WTC11 (cell line): ENCODE measurements around the gene TUBA3E.
"Not testable (repeated sequence)": the region's sequence is repeated elsewhere in the genome, so short reads cannot be mapped to it uniquely, and the experiment has no call there.

ENCODE experiments used
- CTCF ChIP-seq: fragments of 200-600 bp; IDR thresholded peaks from 2 replicates; pipeline ENCODE4 v1.8.0; 2022; ENCODE audit warnings: antibody characterized with exemption
- FOXJ3 ChIP-seq: sonication (generic); formaldehyde crosslinking; IDR thresholded peaks from 2 replicates; pipeline ENCODE4 v1.9.0; 2021; ENCODE audit warnings: missing genetic modification reagents, mild to moderate bottlenecking, borderline replicate concordance
- MYBL2 ChIP-seq: sonication (generic); formaldehyde crosslinking; IDR thresholded peaks from 2 replicates; pipeline ENCODE4 v1.8.1; 2023; ENCODE audit warnings: mild to moderate bottlenecking, moderate library complexity, missing genetic modification reagents
- NR1H2 ChIP-seq: sonication (generic); formaldehyde crosslinking; IDR thresholded peaks from 2 replicates; pipeline ENCODE4 v1.9.0; 2021; ENCODE audit warnings: mild to moderate bottlenecking, moderate library complexity, missing genetic modification reagents
- ZNF121 ChIP-seq: sonication (generic); formaldehyde crosslinking; IDR thresholded peaks from 2 replicates; pipeline ENCODE4 v1.8.0; 2023; ENCODE audit warnings: missing genetic modification reagents
- ZNF232 ChIP-seq: sonication (generic); formaldehyde crosslinking; IDR thresholded peaks from 2 replicates; pipeline ENCODE4 v1.8.0; 2022; ENCODE audit warnings: mild to moderate bottlenecking, missing genetic modification reagents
- TF ChIP-seq, protein P1 (sequence below): sonication (generic); formaldehyde crosslinking; IDR thresholded peaks from 2 replicates; pipeline ENCODE4 v1.8.1; 2023; ENCODE audit warnings: mild to moderate bottlenecking, missing genetic modification reagents, borderline replicate concordance

DNA sequence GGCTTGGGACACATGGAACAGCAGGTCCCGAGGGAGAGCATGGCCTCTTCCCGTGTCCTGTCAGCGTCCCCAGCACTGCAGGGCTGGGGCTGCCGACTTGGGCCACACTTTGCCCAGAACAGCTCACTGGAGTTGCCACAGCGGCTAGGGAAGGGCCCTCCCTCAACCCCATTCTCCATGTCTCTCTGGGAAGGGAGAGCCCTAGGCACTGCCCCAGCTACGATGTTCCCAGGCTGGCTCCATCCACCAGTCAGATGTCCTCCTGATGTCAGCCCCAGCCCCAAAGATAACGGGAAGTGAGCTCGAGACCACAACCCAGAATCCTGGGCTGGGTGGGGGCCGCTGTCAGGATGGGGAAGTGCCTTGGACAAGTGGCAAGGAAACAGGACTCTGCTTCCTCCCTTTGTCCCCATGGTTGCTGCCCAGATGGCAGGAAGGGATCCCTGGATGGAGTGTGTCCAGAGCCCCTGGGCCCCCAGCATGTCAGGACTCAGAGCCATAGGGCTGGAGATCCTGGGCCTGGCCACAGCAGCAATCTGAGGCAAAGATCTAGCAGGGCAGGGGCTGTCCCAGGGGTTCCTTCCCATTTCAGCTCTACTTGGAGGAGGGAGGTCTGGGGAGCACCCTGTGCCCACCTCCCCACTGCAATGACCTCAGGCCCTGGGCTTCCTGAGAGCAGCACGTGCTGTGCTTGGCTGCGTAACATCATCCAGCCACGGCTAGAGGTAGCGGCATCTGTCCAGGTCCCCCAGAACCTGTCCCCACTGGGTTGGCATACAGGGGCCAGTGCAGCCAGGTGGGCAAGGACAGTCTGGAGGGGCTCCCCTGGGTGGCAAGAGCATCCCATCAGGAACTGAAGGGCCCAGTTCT, 55.6 kb downstream of the TUBA3E start:
- not testable (repeated sequence) for TF ChIP-seq CTCF; NR1H2; ZNF121 (CRISPR knock-in tag); ZNF232 (CRISPR knock-in tag); MYBL2 (CRISPR knock-in tag); FOXJ3 (CRISPR knock-in tag)
- TF ChIP-seq, protein P1, sequence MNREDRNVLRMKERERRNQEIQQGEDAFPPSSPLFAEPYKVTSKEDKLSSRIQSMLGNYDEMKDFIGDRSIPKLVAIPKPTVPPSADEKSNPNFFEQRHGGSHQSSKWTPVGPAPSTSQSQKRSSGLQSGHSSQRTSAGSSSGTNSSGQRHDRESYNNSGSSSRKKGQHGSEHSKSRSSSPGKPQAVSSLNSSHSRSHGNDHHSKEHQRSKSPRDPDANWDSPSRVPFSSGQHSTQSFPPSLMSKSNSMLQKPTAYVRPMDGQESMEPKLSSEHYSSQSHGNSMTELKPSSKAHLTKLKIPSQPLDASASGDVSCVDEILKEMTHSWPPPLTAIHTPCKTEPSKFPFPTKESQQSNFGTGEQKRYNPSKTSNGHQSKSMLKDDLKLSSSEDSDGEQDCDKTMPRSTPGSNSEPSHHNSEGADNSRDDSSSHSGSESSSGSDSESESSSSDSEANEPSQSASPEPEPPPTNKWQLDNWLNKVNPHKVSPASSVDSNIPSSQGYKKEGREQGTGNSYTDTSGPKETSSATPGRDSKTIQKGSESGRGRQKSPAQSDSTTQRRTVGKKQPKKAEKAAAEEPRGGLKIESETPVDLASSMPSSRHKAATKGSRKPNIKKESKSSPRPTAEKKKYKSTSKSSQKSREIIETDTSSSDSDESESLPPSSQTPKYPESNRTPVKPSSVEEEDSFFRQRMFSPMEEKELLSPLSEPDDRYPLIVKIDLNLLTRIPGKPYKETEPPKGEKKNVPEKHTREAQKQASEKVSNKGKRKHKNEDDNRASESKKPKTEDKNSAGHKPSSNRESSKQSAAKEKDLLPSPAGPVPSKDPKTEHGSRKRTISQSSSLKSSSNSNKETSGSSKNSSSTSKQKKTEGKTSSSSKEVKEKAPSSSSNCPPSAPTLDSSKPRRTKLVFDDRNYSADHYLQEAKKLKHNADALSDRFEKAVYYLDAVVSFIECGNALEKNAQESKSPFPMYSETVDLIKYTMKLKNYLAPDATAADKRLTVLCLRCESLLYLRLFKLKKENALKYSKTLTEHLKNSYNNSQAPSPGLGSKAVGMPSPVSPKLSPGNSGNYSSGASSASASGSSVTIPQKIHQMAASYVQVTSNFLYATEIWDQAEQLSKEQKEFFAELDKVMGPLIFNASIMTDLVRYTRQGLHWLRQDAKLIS (CRISPR knock-in tag), result not testable (repeated sequence)
